ENCODE measurements around the gene TRPC3.
"Not testable (repeated sequence)": the region's sequence is repeated elsewhere in the genome, so short reads cannot be mapped to it uniquely, and the experiment has no call there.

Gene TRPC3

GRCh38 chr4:121943941-121944340 lies 7.9 kb downstream of the TRPC3 start:
- DNase-seq: peak; percentile 9

- DNase-seq: no peak
Observed at GRCh38 chr4:121939690-121940089, 12.2 kb downstream of the TRPC3 start.

GRCh38 chr4:121938282-121939092 lies 13.4 kb downstream of the TRPC3 start:
- no peak for DNase-seq

- DNase-seq: no peak
Observed at GRCh38 chr4:121936101-121936500, 15.8 kb downstream of the TRPC3 start.

GRCh38 chr4:121934635-121935034 lies 17.2 kb downstream of the TRPC3 start:
- no peak for DNase-seq

GRCh38 chr4:121932212-121932974 lies 19.5 kb downstream of the TRPC3 start:
- DNase-seq: no peak

- no peak for DNase-seq
Observed at GRCh38 chr4:121930304-121930703, 21.6 kb downstream of the TRPC3 start.

- no peak for DNase-seq
Observed at GRCh38 chr4:121927948-121928347, 23.9 kb downstream of the TRPC3 start.

GRCh38 chr4:121926490-121926889 lies 25.4 kb downstream of the TRPC3 start:
- not testable (repeated sequence) for DNase-seq

GRCh38 chr4:121923306-121923705 lies 28.6 kb downstream of the TRPC3 start:
- DNase-seq: no peak

GRCh38 chr4:121913667-121914066 lies 38.2 kb downstream of the TRPC3 start:
- DNase-seq: no peak

GRCh38 chr4:121908346-121908745 lies 43.5 kb downstream of the TRPC3 start:
- DNase-seq: no peak

- DNase-seq: peak; percentile 45
Observed at GRCh38 chr4:121900132-121900983, 51.5 kb downstream of the TRPC3 start.

GRCh38 chr4:121898150-121898549 lies 53.7 kb downstream of the TRPC3 start:
- peak; percentile 11 for DNase-seq

GRCh38 chr4:121888134-121888533 lies 63.7 kb downstream of the TRPC3 start:
- DNase-seq: no peak

- no peak for DNase-seq
Observed at GRCh38 chr4:121885115-121885514, 66.7 kb downstream of the TRPC3 start.

- DNase-seq: no peak
Observed at GRCh38 chr4:121881158-121881557, 70.7 kb downstream of the TRPC3 start.

- no peak for DNase-seq
Observed at GRCh38 chr4:121879135-121879534, 72.7 kb downstream of the TRPC3 start.

- no peak for DNase-seq
Observed at GRCh38 chr4:121877041-121877773, 74.7 kb downstream of the TRPC3 start.

- no peak for DNase-seq
Observed at GRCh38 chr4:121876070-121876469, 75.8 kb downstream of the TRPC3 start.

GRCh38 chr4:121875652-121876051 lies 76.2 kb downstream of the TRPC3 start:
- no peak for DNase-seq

GRCh38 chr4:121873604-121874003 lies 78.3 kb downstream of the TRPC3 start:
- DNase-seq: no peak

Measured in activated naive CD4-positive, alpha-beta T cell treated with Interleukin-2 at 50 U/mL for 16 hours (primary cell).